GM12878 (cell line): ENCODE measurements around the gene NHEJ1. TPM values are rescaled to one million over a fixed set of nuclear protein-coding genes. Genes with fewer than 3 reads are reported as not detected.

Experiments used
- ATAC-seq: fragments of 200-7000 bp; cut with Tn5 transposase; 3 replicates; pipeline ENCODE4 v1.9.1; 2020; ENCODE audit warnings: mild to moderate bottlenecking, moderate library complexity
- BruUV-seq: library from RNA; stranded (reverse); fragments of 400-500 nt; replicated peaks from 2 replicates; lab custom pipeline; 2021; lab: Mats Ljungman, UMichigan
- CTCF ChIA-PET: fragments of 300-600 bp; sonication (Branson Sonifier 250); formaldehyde crosslinking; extraction: SDS; loops from one replicate; lab custom pipeline; 2021; ENCODE audit warnings: inconsistent platforms; lab: Yijun Ruan, JAX
- POLR2A ChIA-PET: fragments of 350-600 bp; formaldehyde crosslinking; extraction: SDS; loops from one replicate; lab custom pipeline; 2021; ENCODE audit warnings: inconsistent platforms; lab: Charles Lee
- RAD21 ChIA-PET: fragments of 300-600 bp; sonication (Branson Sonifier 250); formaldehyde crosslinking; loops from one replicate; lab custom pipeline; 2023; ENCODE audit warnings: antibody characterized with exemption; ENCODE audit not compliant: unreplicated experiment; lab: Charles Lee
- SMC1A ChIA-PET: fragments of 300-600 bp; sonication (Branson Sonifier 250); formaldehyde crosslinking; loops from one replicate; lab custom pipeline; 2023; ENCODE audit not compliant: unreplicated experiment, uncharacterized antibody; lab: Charles Lee
- DNase-seq: peaks from one replicate; pipeline ENCODE4 v3.0.0-alpha.2; 2011; ENCODE audit warnings: low read depth, low spot score
- FAIRE-seq: peaks from 3 replicates; lab custom pipeline; 2011; peaks lifted over from hg19 to GRCh38; lab: Jason Lieb, UNC
- H2AFZ ChIP-seq: 2 replicates; pipeline ENCODE4 v1.6.0; 2011; ENCODE audit warnings: low read depth, low read length, control low read depth; ENCODE audit not compliant: control insufficient read depth
- H3K27ac ChIP-seq: 2 replicates; pipeline ENCODE4 v1.5.1; 2011; ENCODE audit warnings: control low read depth; ENCODE audit not compliant: control insufficient read depth, insufficient read depth
- H3K27me3 ChIP-seq, 2 experiments: replicated peaks in 1 of 2; 2 replicates each; pipeline versions ENCODE4 v1.6.0 to v1.6.1; 2011; ENCODE audit warnings: low read length in 1 of 2; ENCODE audit not compliant: control insufficient read depth in 2 of 2, insufficient read depth in 2 of 2
- H3K36me3 ChIP-seq, 2 experiments: 2 replicates each; pipeline ENCODE4 v1.5.1; 2011; ENCODE audit warnings: low read length in 1 of 2; ENCODE audit not compliant: control insufficient read depth in 2 of 2, insufficient read depth in 2 of 2
- H3K4me1 ChIP-seq: 2 replicates; pipeline ENCODE4 v1.6.1; 2011; ENCODE audit warnings: mild to moderate bottlenecking, low read length, moderate library complexity, mixed read lengths; ENCODE audit not compliant: control insufficient read depth, insufficient read depth
- H3K4me2 ChIP-seq: 2 replicates; pipeline ENCODE4 v1.6.0; 2011; ENCODE audit warnings: control low read depth; ENCODE audit not compliant: control insufficient read depth, insufficient read depth
- H3K4me3 ChIP-seq: fragments of 200-600 bp; sonication (generic); 2 replicates; pipeline ENCODE4 v1.5.1; 2016
- H3K79me2 ChIP-seq: 2 replicates; pipeline ENCODE4 v1.6.0; 2011; ENCODE audit warnings: low read length; ENCODE audit not compliant: control insufficient read depth, insufficient read depth
- H3K9ac ChIP-seq: 2 replicates; pipeline ENCODE4 v1.8.0; 2011; ENCODE audit warnings: low read length, control low read depth, mixed read lengths; ENCODE audit not compliant: control insufficient read depth, insufficient read depth
- H3K9me3 ChIP-seq: replicated peaks from 3 replicates; pipeline ENCODE4 v1.5.1; 2011; ENCODE audit warnings: mild to moderate bottlenecking, low read length; ENCODE audit not compliant: control insufficient read depth, insufficient read depth
- H4K20me1 ChIP-seq: 2 replicates; pipeline ENCODE4 v1.6.0; 2011; ENCODE audit not compliant: control insufficient read depth, insufficient read depth
- ATF7 ChIP-seq: fragments of 450-650 bp; IDR thresholded peaks from 2 replicates; pipeline ENCODE4 v1.6.1; 2016; ENCODE audit warnings: low read depth, mild to moderate bottlenecking
- FOXM1 ChIP-seq: IDR thresholded peaks from 2 replicates; pipeline ENCODE4 v1.6.1; 2012; ENCODE audit warnings: low read depth, mild to moderate bottlenecking, inconsistent platforms, low read length, moderate library complexity
- NBN ChIP-seq: fragments of 450-650 bp; IDR thresholded peaks from 2 replicates; pipeline ENCODE4 v1.6.1; 2016
- PML ChIP-seq: IDR thresholded peaks from 2 replicates; pipeline ENCODE4 v1.6.1; 2012; ENCODE audit warnings: low read length, inconsistent platforms
- RAD21 ChIP-seq: IDR thresholded peaks from 2 replicates; pipeline ENCODE4 v1.6.1; 2011; ENCODE audit warnings: mild to moderate bottlenecking, low read depth, low read length, moderate library complexity; ENCODE audit not compliant: insufficient read depth
- RUNX3 ChIP-seq: IDR thresholded peaks from 2 replicates; pipeline ENCODE4 v1.6.1; 2012; ENCODE audit warnings: low read length, inconsistent platforms
- SMAD1 ChIP-seq: fragments of 450-650 bp; IDR thresholded peaks from 2 replicates; pipeline ENCODE4 v1.6.1; 2018; ENCODE audit warnings: mild to moderate bottlenecking, low read depth; ENCODE audit not compliant: partially characterized antibody
- TCF7 ChIP-seq: IDR thresholded peaks from 2 replicates; pipeline ENCODE4 v1.6.1; 2014; ENCODE audit warnings: antibody characterized with exemption, borderline replicate concordance
- YY1 ChIP-seq: IDR thresholded peaks from 2 replicates; pipeline ENCODE4 v1.6.1; 2011; ENCODE audit warnings: low read depth, mild to moderate bottlenecking, low read length
- ZNF274 ChIP-seq: IDR thresholded peaks from one replicate; pipeline ENCODE4 v1.8.0; 2011; ENCODE audit not compliant: insufficient read length, insufficient read depth
- ZNF384 ChIP-seq: IDR thresholded peaks from 2 replicates; pipeline ENCODE4 v1.6.1; 2012; ENCODE audit warnings: low read depth, mild to moderate bottlenecking, low read length, improper control_type of control experiment, borderline replicate concordance
- WGBS: methylation state at CpG from one replicate; pipeline ENCODE4 v1.1.6; 2016; ENCODE audit warnings: low lambda C conversion rate; ENCODE audit not compliant: insufficient replicate concordance, insufficient coverage; ENCODE audit errors: missing lambda C conversion rate; 5-methylcytosine and 5-hydroxymethylcytosine counted together
- in situ Hi-C: fragments of 300-500 bp; cut with MboI; formaldehyde crosslinking; loops from 9 replicates; pipeline ENCODE4 v1.14.3; 2018; ENCODE audit warnings: mixed read lengths
- intact Hi-C: fragments of 100-400 bp; cut with micrococcal nuclease; formaldehyde crosslinking; loops from one replicate; pipeline ENCODE4 v1.14.2; 2022; ENCODE audit not compliant: unreplicated experiment
- polyA plus RNA-seq, 11 experiments: library from polyadenylated mRNA; depleted of rRNA in 4 of 11; unstranded in 6 of 11; stranded (reverse) in 5 of 11; fragments of >200 nt; fragmentation: Nextera tagmentation in 4 of 11; fragmentation: Illumina TruSeq in 1 of 11; extraction: Ambion mirVana in 4 of 11; extraction: Trizol in 1 of 11; gene quantifications; 1 replicate in 1 of 11; 2 replicates in 10 of 11; pipeline versions ENCODE4 v1.2.1 to v1.2.3, GENCODE V29; 2011 to 2016; ENCODE audit warnings: inconsistent platforms in 2 of 11, missing spikeins in 2 of 11, low read depth in 1 of 11
- total RNA-seq, 4 experiments: library from RNA; depleted of rRNA in 3 of 4; stranded (reverse); fragments of >200 nt in 3 of 4; fragmentation: Illumina TruSeq in 1 of 4; extraction: Trizol in 1 of 4; gene quantifications; 2 replicates each; pipeline versions ENCODE4 v1.2.1 to v1.2.3, GENCODE V29; 2013 to 2021
- TF ChIP-seq, protein P1 (sequence below): fragments of 450-650 bp; conservative IDR thresholded peaks from 2 replicates; pipeline ENCODE4 v1.6.1; 2017; ENCODE audit warnings: mild to moderate bottlenecking, moderate library complexity
- TF ChIP-seq, protein P2 (sequence below): IDR thresholded peaks from 2 replicates; pipeline ENCODE4 v1.6.1; 2012; ENCODE audit warnings: mild to moderate bottlenecking, low read depth, low read length

NHEJ1 gene
- total and polyA plus RNA-seq, 10 of the 15 experiments (the other 5 are each of a cell fraction or from before 2014, with no cell fraction given), result 11.8 to 20.2 (median 17.0) TPM

DNA sequence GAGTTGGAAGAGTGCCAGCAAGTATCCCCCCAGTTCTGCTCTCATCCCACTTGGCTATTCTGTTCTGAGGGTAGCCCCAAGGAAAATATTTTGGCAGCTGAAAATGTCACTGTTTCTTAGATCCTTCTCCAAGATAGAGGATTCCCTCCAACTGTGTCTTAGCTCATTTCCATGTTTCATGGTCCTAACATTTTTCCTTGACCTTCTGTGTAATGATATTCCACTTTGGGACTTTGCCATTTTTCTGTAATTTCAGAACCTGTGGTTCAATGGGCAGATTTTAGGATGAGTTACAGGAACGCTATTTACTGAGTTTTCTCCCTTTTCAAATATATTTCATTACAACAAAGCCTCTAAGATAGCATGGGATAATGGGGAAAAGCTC, 34.7 kb downstream of the NHEJ1 start:
- Histone ChIP-seq H3K36me3 (no peaks in the 10 kb centered on the region), H3K27ac (no peak overlapping the region), H2AFZ (no peak overlapping the region), H4K20me1 (no peaks in the 10 kb centered on the region), H3K27me3 (no peaks in the 10 kb centered on the region), H3K9ac (no peak overlapping the region), H3K4me2 (no peak overlapping the region), H3K4me1 (no peaks in the 10 kb centered on the region), H3K79me2 (no peaks in the 10 kb centered on the region), H3K4me3 (no peak overlapping the region), H3K9me3 (no peaks in the 10 kb centered on the region)
- TF ChIP-seq TCF7, result no peak
- TF ChIP-seq PML, result no peak
- no peak for TF ChIP-seq SMAD1
- no peak for TF ChIP-seq RUNX3
- no peak for TF ChIP-seq FOXM1
- TF ChIP-seq RAD21, result no peak
- no peak for TF ChIP-seq ATF7
- TF ChIP-seq YY1, result no peak
- no peak for TF ChIP-seq NBN
- TF ChIP-seq ZNF384, result no peak
- TF ChIP-seq, protein P1, sequence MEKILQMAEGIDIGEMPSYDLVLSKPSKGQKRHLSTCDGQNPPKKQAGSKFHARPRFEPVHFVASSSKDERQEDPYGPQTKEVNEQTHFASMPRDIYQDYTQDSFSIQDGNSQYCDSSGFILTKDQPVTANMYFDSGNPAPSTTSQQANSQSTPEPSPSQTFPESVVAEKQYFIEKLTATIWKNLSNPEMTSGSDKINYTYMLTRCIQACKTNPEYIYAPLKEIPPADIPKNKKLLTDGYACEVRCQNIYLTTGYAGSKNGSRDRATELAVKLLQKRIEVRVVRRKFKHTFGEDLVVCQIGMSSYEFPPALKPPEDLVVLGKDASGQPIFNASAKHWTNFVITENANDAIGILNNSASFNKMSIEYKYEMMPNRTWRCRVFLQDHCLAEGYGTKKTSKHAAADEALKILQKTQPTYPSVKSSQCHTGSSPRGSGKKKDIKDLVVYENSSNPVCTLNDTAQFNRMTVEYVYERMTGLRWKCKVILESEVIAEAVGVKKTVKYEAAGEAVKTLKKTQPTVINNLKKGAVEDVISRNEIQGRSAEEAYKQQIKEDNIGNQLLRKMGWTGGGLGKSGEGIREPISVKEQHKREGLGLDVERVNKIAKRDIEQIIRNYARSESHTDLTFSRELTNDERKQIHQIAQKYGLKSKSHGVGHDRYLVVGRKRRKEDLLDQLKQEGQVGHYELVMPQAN, result no peak
- TF ChIP-seq, protein P2, sequence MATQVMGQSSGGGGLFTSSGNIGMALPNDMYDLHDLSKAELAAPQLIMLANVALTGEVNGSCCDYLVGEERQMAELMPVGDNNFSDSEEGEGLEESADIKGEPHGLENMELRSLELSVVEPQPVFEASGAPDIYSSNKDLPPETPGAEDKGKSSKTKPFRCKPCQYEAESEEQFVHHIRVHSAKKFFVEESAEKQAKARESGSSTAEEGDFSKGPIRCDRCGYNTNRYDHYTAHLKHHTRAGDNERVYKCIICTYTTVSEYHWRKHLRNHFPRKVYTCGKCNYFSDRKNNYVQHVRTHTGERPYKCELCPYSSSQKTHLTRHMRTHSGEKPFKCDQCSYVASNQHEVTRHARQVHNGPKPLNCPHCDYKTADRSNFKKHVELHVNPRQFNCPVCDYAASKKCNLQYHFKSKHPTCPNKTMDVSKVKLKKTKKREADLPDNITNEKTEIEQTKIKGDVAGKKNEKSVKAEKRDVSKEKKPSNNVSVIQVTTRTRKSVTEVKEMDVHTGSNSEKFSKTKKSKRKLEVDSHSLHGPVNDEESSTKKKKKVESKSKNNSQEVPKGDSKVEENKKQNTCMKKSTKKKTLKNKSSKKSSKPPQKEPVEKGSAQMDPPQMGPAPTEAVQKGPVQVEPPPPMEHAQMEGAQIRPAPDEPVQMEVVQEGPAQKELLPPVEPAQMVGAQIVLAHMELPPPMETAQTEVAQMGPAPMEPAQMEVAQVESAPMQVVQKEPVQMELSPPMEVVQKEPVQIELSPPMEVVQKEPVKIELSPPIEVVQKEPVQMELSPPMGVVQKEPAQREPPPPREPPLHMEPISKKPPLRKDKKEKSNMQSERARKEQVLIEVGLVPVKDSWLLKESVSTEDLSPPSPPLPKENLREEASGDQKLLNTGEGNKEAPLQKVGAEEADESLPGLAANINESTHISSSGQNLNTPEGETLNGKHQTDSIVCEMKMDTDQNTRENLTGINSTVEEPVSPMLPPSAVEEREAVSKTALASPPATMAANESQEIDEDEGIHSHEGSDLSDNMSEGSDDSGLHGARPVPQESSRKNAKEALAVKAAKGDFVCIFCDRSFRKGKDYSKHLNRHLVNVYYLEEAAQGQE, result no peak
- TF ChIP-seq ZNF274, result no peak
- ChIA-PET SMC1A (interaction anchor here (1.0 kb wide), 1 partner anchor 26 kb away, joined by 4 read pairs; no protein-coding TSS in a partner anchor), POLR2A (no interaction called here), RAD21 (interaction anchor here (1.7 kb wide), 1 partner anchor 28 kb away, joined by 3 read pairs; no protein-coding TSS in a partner anchor), CTCF (interaction anchor here (1.0 to 11.4 kb wide), 4 partner anchors 21 to 62 kb away, joined by 3 to 281 read pairs (median 4); no protein-coding TSS in a partner anchor)
- no peak for DNase-seq
- intact Hi-C loops, result no loop called here
- WGBS, result 100% methylated on average over 1 of the region's 1 CpG
- no peak for FAIRE-seq
- in situ Hi-C loops, result no loop called here
- ATAC-seq, result no peak
- no TSS peak for BruUV-seq
